TTC549 (cell line): ENCODE measurements around the gene SLC25A22.

Experiments
- FAIRE-seq: peaks from 2 replicates; lab custom pipeline; 2012; peaks lifted over from hg19 to GRCh38; lab: Jason Lieb, UNC

SLC25A22 gene

GRCh38 chr11:833849-834311 lies 35.8 kb upstream of the SLC25A22 start:
- no peak for FAIRE-seq

GRCh38 chr11:833114-833791 lies 35.2 kb upstream of the SLC25A22 start:
- FAIRE-seq = no peak

- FAIRE-seq = no peak
Measured at GRCh38 chr11:832529-833113, 34.5 kb upstream of the SLC25A22 start, which contains the start of gene CD151. Gene CD151, plus strand, starts transcription at chr11:832952. Its CDS starts 3,118 bp downstream, at chr11:836070.

GRCh38 chr11:831961-832528 lies 34.0 kb upstream of the SLC25A22 start:
- FAIRE-seq = no peak

- no peak for FAIRE-seq
Measured at GRCh38 chr11:831118-831864, 33.2 kb upstream of the SLC25A22 start.

GRCh38 chr11:830295-831117 lies 32.4 kb upstream of the SLC25A22 start:
- FAIRE-seq = no peak

- no peak for FAIRE-seq
Measured at GRCh38 chr11:829847-830294, 31.8 kb upstream of the SLC25A22 start.

GRCh38 chr11:829176-829846 lies 31.2 kb upstream of the SLC25A22 start:
- FAIRE-seq = no peak

GRCh38 chr11:828506-829175 lies 30.6 kb upstream of the SLC25A22 start:
- FAIRE-seq = no peak

GRCh38 chr11:827897-828192 lies 29.8 kb upstream of the SLC25A22 start, which contains the start of gene CRACR2B:
Gene CRACR2B, plus strand, starts transcription at chr11:827919. Its CDS starts 689 bp downstream, at chr11:828608.
- no peak for FAIRE-seq

- FAIRE-seq = no peak
Measured at GRCh38 chr11:827146-827896, 29.2 kb upstream of the SLC25A22 start.

GRCh38 chr11:826836-827145 lies 28.7 kb upstream of the SLC25A22 start:
- FAIRE-seq = no peak

GRCh38 chr11:826227-826621 lies 28.1 kb upstream of the SLC25A22 start:
- no peak for FAIRE-seq

- FAIRE-seq = no peak
Measured at GRCh38 chr11:825366-826226, 27.5 kb upstream of the SLC25A22 start.

GRCh38 chr11:824942-825341 lies 26.9 kb upstream of the SLC25A22 start:
- FAIRE-seq = no peak

GRCh38 chr11:824292-824880 lies 26.3 kb upstream of the SLC25A22 start:
- FAIRE-seq = no peak

- FAIRE-seq = no peak
Measured at GRCh38 chr11:823441-824291, 25.6 kb upstream of the SLC25A22 start.
